SKM-1 treated with dmso at 0.1 percent for 144 hours (cell line): ENCODE measurements around the gene LTA4H.
"Not testable (repeated sequence)": the region's sequence is repeated elsewhere in the genome, so short reads cannot be mapped to it uniquely, and the experiment has no call there.

Experiments used
- DNase-seq: peaks from one replicate; lab custom pipeline; 2025; ENCODE audit not compliant: unreplicated experiment; lab: John Stamatoyannopoulos, UW

Gene LTA4H

DNA sequence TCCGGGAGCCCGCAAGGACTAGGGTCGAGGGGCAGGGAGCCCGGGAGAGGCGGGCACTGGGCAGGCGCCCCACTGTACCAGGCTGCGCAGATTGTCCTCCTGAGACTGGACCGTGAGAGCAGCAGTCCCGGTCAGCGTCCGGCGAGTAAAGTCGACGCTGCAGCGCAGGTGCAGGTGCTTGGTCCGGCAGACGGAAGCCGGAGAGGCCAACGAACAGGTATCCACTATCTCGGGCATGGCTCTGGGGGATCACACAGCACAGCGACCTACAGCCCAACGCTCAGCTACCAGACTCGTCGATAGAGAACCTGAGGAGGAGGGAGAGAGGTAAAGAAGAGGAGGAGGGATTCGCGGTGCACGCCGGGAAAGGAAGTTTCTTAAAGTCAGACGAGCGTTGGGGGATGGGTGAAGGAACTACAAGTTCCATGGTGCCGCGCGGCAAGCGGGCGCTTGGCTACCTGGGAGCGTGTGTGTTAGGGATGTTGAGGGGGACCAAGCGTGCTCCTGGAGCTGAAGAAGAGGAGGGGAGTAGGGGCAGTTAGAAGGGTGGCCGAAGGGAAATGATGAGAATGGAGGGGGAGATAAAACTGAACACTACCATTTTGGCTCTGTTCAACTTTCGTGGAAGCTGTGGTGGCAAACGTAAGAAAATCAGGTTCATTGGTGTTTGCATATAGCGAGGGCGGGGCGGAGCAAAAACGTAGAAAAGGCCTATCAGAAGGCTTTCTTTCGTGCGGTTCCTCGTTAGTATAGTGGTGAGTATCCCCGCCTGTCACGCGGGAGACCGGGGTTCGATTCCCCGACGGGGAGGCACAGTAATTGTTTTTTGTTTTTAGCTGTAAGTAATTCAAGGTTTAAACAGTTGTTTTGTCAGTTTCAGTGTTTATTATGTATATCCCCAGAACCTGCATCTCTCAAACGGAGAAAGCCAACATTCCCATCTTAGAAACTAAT lies at the start of gene LTA4H:
LTA4H (minus strand) TSS at position 305 of the 954 bp plus-strand sequence; CDS start at position 237, 68 bp downstream.
- peak; percentile 87 for DNase-seq

DNA sequence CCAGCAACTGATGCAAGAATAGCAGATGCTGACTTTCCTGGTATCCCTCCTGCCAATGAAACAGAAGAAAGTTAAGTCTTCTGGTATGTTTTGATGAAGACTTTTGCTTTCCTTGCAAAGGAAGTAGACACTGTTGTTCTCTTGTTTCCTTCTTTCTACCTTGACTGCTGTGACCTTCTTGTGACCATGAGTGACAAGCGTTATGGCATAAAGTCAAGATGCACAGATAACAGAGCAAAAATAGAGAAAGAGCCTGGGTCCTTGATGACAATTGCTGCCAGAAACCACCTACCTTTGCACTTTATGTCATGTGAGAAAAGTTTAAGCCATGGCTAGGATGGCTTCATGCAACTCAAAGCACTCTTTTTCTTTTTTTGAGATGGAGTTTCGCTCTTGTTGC lies 49.2 kb upstream of the LTA4H start:
- no peak for DNase-seq

DNA sequence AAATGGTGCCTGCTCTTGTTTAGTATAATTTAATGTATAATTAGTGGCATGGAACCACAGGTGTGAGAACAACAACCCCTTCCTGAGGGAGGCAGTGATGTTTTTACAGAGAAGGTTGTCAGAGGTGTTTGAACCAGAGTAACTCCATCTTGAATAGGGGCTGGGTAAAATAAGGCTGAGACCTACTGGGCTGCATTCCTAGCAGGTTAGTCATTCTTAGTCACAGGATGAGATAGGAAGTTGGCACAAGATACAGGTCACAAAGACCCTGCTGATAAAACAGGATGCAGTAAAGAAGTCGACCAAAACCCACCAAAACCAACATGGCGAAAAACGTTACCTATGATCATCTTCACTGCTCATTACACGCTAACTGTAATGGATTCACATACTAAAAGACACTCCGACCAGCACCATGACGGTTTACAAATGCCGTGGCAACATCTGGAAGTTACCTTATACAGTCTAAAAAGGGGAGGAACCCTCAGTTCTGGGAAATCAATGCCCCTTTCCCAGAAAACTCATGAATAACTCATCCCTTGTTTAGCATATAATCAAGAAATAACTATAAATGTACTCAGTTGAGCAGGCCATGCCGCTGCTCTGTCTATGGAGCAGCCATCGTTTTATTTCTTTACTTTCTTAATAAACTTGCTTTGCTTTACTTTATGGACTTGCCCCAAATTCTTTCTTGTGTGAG lies 47.8 kb upstream of the LTA4H start:
- DNase-seq: no peak

DNA sequence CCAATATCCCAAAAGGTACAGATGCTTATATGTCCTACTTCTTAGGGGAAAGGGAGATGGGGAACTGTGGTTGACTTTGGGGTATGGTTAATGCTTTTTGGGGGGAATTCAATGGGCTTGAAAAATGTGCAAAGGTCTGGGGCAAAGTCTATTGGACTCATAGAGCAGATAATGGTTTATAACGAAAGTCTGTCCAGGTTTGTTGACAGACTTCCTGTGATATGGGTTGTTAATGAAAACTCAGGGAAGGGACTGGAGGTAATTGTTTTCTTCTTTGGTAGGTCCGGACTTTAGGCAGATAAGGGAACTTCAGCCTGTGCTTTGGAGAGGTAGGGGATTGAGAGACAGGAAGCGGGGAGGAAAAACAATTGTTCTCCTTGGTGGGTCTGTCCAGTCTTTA lies 46.2 kb upstream of the LTA4H start:
- no peak for DNase-seq

DNA sequence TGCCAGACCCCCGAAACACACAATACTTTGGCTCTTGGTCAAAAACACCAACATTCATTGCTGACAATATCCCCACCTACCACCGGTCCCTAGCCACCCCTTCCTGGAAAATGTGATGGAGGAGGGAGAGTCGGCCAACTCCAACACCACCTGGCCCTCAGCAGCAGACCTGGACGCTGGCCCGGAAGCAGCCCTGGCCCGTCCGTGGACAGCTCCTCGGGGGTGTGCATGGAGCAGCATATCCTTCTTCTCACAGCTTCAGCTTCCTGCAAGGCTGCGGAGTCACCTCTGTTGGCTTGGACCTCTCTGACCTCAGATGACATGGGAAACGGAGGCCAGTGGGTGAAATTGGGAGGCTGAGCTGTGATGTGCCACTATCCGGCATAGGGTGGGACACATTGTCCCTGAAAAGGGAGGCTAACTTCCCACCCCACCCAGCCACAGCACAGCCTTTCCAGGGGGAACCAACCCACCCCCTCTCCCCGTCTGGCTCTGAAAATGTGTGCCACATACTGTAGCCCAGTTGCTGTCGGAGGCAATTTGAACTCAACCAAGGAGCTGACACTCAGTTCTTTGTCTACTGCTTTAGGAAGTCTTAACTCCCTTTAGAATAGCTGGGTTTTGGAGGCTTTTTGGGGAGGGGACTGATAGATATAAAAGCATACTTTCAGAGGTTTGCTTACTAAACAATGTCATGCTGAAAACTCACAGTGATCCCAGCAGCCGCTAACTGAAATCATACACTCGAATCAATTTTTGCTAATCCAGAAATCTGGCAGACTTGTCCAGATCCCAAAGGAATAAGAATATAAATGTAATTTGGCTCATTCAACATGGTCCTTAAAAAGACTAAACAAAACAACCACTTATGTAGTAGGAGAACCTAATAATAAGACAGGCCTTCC lies 43.1 kb upstream of the LTA4H start:
- no peak for DNase-seq

GRCh38 chr12:96077081-96077480 lies 41.7 kb upstream of the LTA4H start:
- no peak for DNase-seq

- no peak for DNase-seq
Observed at GRCh38 chr12:96075560-96075959, 40.2 kb upstream of the LTA4H start.

GRCh38 chr12:96073346-96074330 lies 38.3 kb upstream of the LTA4H start:
- DNase-seq: no peak

DNA sequence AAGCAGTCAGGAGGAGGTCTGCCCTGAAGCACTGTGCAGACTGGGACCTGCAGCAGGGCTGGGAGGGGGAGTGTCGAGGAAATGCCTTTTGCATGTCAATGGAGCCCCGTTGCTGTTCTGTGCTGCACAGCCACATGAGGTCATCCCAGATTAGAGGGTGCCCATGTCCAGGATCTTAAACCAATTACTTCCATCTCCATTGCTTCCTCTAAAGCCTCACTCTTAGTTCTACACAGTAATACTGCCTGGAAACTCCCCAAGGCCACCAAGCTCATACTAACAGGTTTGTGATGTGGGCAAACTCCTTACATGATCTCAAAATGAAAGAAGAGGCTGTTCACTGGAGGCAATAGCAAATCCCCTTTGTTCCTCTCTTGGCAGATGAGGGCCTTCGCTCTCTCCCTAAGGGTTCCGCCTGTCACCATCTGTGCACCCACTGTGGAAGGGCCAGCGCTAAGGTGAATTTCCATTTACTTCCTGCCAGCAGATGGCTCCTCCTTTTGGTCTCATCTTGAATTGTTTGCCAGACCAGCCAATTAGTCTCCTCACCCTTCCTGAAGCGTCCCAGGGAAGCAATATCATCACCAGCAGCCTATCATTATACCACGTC lies 35.4 kb upstream of the LTA4H start:
- DNase-seq: no peak

GRCh38 chr12:96069511-96070231 lies 34.3 kb upstream of the LTA4H start:
- DNase-seq: no peak

DNA sequence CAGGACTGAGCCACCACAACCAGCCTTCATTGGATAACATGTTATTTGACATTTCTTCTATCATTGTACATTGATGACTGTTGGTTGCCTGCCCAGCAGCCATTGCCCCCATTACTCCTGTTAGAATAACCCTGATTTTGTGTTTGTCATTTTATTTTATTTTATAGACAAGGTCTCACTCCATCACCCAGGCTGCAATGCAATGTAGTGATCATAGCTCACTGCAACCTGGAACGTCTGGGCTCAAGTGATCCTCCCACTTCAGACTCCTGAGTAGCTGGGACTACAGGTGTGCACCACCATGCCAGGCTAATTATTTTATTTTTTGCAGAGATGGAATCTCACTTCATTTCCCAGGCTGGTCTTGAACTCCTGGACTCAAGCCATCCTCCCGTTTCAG lies 33.2 kb upstream of the LTA4H start:
- no peak for DNase-seq

GRCh38 chr12:96068111-96068510 lies 32.7 kb upstream of the LTA4H start:
- no peak for DNase-seq

DNA sequence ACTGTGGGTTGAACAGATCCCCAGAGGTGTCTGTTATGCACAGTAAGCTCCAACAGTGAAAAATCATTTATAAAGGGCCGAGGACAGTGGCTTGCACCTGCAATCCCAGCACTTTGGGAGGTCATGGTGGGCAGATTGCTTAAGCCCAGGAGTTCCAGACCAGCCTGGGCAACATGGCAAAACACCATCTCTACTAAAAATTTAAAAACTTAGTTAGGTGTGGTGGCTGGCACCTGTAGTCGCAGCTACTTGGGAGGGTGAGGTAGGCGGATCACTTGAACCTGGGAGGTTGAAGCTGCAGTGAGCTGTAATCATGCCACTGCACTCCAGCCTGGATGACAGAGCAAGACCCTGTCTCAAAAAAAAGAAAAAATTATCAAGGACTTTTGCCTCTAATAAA lies 30.4 kb upstream of the LTA4H start:
- DNase-seq: not testable (repeated sequence)

DNA sequence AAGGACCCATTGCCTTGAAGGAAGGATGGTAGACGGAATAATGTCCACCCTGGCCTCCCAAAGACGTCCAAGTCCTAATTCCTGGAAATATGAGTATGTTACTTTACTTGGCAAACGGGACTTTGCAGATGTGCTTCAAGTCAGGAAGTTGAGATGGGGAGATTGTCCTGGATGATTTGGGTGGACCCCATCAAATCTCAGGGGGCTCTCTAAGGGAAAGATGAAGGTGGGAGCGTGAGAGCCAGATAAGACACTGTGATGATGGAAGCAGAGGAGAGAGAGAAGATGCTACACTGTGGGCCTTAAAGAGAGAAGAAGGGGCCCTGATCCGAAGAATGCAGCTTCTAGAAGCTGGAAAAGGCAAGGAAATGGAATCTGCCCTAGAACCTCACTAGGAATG lies 29.6 kb upstream of the LTA4H start:
- DNase-seq: no peak

GRCh38 chr12:96064271-96064670 lies 28.9 kb upstream of the LTA4H start:
- DNase-seq: no peak

GRCh38 chr12:96063046-96063445 lies 27.7 kb upstream of the LTA4H start:
- DNase-seq: no peak

DNA sequence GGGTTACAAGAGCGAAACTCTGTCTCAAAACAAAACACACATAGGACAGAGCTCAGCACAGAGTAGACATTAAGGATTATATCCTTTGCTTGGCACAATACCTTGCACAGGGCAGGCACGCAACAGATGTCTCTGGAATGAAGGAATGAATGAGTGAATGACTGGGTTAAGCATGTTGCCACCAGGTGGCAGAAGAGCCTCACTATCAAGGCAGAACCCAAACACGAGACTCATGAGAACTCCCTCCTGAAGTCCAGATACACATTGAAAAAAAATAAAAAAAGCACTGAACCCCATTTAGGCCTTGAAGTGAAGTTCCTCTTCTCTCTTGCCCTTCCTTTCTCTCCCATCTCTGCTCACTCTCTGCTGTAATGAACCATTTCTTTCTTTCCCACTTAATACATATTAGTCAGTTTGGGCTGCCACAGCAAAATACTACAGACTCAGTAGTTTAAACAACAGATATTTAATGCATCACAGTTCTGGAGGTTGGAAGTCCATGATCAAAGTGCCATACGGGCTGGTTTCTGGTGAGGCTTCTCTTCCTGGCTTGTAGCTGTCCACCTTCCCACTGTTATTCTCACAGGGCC lies 26.6 kb upstream of the LTA4H start:
- DNase-seq: peak; percentile 48

DNA sequence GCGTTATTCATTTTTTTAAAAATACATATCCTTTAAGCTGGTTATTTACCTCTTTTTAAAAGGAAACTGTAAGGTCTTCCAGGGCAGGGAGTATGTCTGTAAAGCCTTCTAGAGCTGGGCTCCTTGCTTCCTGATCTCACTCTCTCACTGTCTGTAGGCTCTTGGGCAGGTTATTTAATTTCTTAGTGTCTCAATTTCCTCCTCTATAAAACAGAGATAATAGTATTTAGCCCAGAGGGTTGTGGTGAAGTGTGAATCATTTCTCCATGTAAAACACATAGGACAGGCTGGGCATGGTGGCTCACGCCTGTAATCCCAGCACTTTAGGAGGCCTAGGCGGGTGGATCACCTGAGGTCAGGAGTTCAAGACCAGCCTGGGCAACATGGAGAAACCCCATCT lies 25.9 kb upstream of the LTA4H start:
- DNase-seq: no peak

GRCh38 chr12:96060041-96060440 lies 24.7 kb upstream of the LTA4H start:
- DNase-seq: no peak
